Stomach smooth muscle (tissue), 2 donors: Measurements from ENCODE around the gene LRRC61.
A peak's percentile ranks its signal among the peaks of the same experiment; 100 is the strongest.
"Not testable (repeated sequence)": the region's sequence is repeated elsewhere in the genome, so short reads cannot be mapped to it uniquely, and the experiment has no call there.

Source experiments
- H3K27ac ChIP-seq: one replicate; pipeline ENCODE4 v1.7.0; 2013; ENCODE audit warnings: mild to moderate bottlenecking, low read length, inconsistent platforms
- H3K27me3 ChIP-seq, 2 donors: one replicate each; pipeline ENCODE4 v1.7.0; 2013; ENCODE audit warnings: low read length in 2 of 2; ENCODE audit not compliant: insufficient read depth in 2 of 2, control insufficient read depth in 1 of 2
- H3K36me3 ChIP-seq, 2 donors: one replicate each; pipeline ENCODE4 v1.7.0; 2013; ENCODE audit warnings: low read length in 2 of 2; ENCODE audit not compliant: control insufficient read depth in 2 of 2, insufficient read depth in 2 of 2
- H3K4me1 ChIP-seq: one replicate; pipeline ENCODE4 v1.7.0; 2013; ENCODE audit warnings: low read length; ENCODE audit not compliant: control insufficient read depth, insufficient read depth
- H3K4me3 ChIP-seq, 2 donors: one replicate each; pipeline ENCODE4 v1.7.0; 2013; ENCODE audit warnings: low read length in 2 of 2
- H3K9ac ChIP-seq, 2 donors: one replicate each; pipeline ENCODE4 v1.7.0; 2013; ENCODE audit warnings: low read length in 2 of 2, mild to moderate bottlenecking in 1 of 2
- H3K9me3 ChIP-seq, 2 donors: one replicate each; pipeline ENCODE4 v1.7.0; 2013; ENCODE audit warnings: low read length in 2 of 2; ENCODE audit not compliant: control insufficient read depth in 2 of 2
- donor health status: healthy.
- donor health status: Pancreatic carcinoma.

Gene LRRC61

GRCh38 chr7:150322833-150323681 lies at the start of gene LRRC61, which contains the start of gene ACTR3C:
LRRC61 (plus strand) TSS chr7:150323355; CDS start chr7:150336862, 13,507 bp downstream.
ACTR3C (minus strand) TSS chr7:150323545; CDS start chr7:150295296, 28,249 bp downstream.
- H3K36me3 ChIP-seq, result peaks cover 2 to 11% of the 10 kb centered on the region in 2 donors
- H3K9me3 ChIP-seq, result no peaks in the 10 kb centered on the region
- peaks cover 23% of the 10 kb centered on the region for H3K4me1 ChIP-seq
- no peaks in the 10 kb centered on the region for H3K27me3 ChIP-seq
- H3K9ac ChIP-seq, result peak within 1 kb of the TSS; percentile 80 to 88
- H3K27ac ChIP-seq, result peak within 1 kb of the TSS; percentile 62
- peak within 1 kb of the TSS; percentile 85 to 90 for H3K4me3 ChIP-seq

GRCh38 chr7:150276132-150276695 lies 46.9 kb upstream of the LRRC61 start:
- not testable (repeated sequence) for H3K9ac ChIP-seq, H3K9me3 ChIP-seq, H3K27ac ChIP-seq, H3K27me3 ChIP-seq, H3K36me3 ChIP-seq, H3K4me1 ChIP-seq, H3K4me3 ChIP-seq

DNA sequence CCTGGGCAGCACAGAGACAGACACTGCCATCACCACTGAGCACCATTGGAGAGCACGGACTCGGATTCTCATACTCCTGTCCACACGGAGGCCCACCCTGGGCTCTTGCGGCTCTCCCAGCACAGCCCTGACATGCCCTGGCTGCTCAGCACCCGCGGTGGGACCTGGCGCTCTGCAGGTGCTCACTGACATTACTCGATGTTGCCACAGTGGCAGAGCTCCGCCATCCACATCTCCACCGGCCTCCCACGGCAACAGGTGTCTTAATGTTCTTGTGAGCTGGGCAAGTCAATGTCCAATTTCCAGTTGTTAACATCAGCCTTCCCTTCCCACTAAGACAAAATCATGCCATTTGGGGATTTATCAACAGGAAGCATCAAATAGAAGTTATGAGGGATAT lies 44.8 kb upstream of the LRRC61 start:
- not testable (repeated sequence) for H3K9me3 ChIP-seq, H3K27me3 ChIP-seq, H3K27ac ChIP-seq, H3K9ac ChIP-seq, H3K36me3 ChIP-seq, H3K4me3 ChIP-seq, H3K4me1 ChIP-seq

DNA sequence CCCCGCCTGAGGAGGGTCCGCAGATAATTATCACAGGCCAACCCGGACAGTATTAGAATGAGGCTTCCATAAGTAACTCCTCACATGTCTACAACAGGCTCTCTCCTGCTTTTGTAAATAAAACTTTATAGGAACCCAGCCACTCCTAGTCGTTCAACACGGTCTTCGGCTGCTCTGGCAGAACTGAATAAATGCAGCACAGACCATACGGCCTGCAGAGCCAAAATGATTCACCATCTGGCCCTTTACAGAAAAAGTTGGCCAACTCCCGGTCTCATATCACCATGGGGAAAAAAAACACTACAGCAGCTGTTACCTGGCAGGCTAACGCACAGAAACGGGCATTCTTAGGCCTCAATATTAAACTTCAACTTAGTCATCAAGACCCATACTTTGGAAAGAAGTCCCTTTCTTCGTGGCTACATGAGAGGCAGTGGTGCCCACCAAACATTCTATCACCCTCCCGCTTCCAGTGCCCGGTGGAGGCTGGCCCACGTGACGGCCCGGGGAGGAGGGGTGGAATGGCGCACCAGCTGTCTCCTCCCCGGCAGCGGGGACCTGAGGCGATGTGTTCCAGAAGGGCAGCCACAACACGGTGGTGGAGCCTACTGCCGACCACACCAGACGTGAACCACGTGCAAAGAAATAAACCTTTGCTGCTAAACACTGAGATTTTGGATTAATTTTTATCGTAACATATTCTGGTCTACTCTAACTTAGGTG lies 41.3 kb upstream of the LRRC61 start:
- H3K27me3 ChIP-seq, H3K9ac ChIP-seq, H3K4me3 ChIP-seq, H3K36me3 ChIP-seq, H3K4me1 ChIP-seq, H3K27ac ChIP-seq, H3K9me3 ChIP-seq: not testable (repeated sequence)

GRCh38 chr7:150283111-150283510 lies 40.0 kb upstream of the LRRC61 start:
- H3K36me3 ChIP-seq, H3K27me3 ChIP-seq, H3K9me3 ChIP-seq, H3K4me1 ChIP-seq, H3K4me3 ChIP-seq, H3K9ac ChIP-seq, H3K27ac ChIP-seq: not testable (repeated sequence)

GRCh38 chr7:150283608-150284007 lies 39.5 kb upstream of the LRRC61 start:
- not testable (repeated sequence) for H3K36me3 ChIP-seq, H3K27me3 ChIP-seq, H3K4me3 ChIP-seq, H3K9me3 ChIP-seq, H3K27ac ChIP-seq, H3K4me1 ChIP-seq, H3K9ac ChIP-seq

GRCh38 chr7:150285849-150286754 lies 37.1 kb upstream of the LRRC61 start:
- H3K27ac ChIP-seq, H3K9me3 ChIP-seq, H3K9ac ChIP-seq, H3K4me3 ChIP-seq, H3K27me3 ChIP-seq, H3K36me3 ChIP-seq, H3K4me1 ChIP-seq: not testable (repeated sequence)

DNA sequence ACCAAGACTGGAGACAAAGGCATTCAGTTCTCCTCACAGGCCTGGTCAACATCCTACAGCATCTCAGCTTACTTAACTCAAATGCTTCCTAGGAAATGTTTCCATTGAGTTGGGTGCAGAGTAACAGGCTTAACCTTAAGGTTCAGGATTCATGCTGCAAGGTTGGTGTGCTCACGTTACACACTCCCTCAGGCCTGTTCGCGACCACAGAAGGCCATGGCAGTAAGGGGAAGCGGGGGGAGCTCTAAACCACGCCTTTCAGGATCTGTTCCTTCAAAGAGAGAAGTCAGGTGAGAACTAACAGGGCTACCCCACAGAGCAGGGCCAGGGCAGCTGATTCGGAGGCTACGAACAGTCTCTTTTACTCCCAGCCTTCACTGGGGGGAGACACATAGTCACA lies 35.3 kb upstream of the LRRC61 start:
- not testable (repeated sequence) for H3K9ac ChIP-seq, H3K9me3 ChIP-seq, H3K4me1 ChIP-seq, H3K36me3 ChIP-seq, H3K27me3 ChIP-seq, H3K4me3 ChIP-seq, H3K27ac ChIP-seq

- H3K9me3 ChIP-seq, H3K36me3 ChIP-seq, H3K4me1 ChIP-seq, H3K27ac ChIP-seq, H3K27me3 ChIP-seq, H3K4me3 ChIP-seq, H3K9ac ChIP-seq: not testable (repeated sequence)
These were observed 34.3 kb upstream of the LRRC61 start for GRCh38 chr7:150288816-150289215.

- not testable (repeated sequence) for H3K4me3 ChIP-seq, H3K36me3 ChIP-seq, H3K27ac ChIP-seq, H3K9me3 ChIP-seq, H3K9ac ChIP-seq, H3K4me1 ChIP-seq, H3K27me3 ChIP-seq
These were observed 32.8 kb upstream of the LRRC61 start for GRCh38 chr7:150290317-150290716.
